Fibroblast of upper back skin (primary cell): Measurements from ENCODE around the gene CDH13.

ENCODE experiments used
- DNase-seq: peaks from one replicate; pipeline ENCODE4 v3.0.0-alpha.2; 2013

Gene CDH13

DNA sequence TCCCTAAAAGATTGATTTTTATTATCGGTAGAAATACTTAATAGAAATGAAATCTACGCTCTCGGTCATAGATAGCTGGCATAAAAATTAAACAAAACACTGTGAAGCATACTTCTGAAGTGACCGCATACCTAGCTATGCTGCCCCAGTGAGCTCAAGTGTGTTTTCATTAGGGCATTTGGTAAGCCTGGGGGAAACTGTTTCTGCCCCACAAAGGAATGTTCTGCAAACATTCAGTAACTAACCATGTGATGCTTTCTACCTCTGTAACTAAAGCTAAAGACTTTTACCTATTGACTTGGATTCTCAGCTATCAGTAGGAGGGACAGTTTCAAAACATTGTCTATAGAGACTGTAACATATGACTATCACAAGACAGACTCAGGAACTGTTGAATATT, 1087.5 kb downstream of the CDH13 start:
- DNase-seq: no peak

DNA sequence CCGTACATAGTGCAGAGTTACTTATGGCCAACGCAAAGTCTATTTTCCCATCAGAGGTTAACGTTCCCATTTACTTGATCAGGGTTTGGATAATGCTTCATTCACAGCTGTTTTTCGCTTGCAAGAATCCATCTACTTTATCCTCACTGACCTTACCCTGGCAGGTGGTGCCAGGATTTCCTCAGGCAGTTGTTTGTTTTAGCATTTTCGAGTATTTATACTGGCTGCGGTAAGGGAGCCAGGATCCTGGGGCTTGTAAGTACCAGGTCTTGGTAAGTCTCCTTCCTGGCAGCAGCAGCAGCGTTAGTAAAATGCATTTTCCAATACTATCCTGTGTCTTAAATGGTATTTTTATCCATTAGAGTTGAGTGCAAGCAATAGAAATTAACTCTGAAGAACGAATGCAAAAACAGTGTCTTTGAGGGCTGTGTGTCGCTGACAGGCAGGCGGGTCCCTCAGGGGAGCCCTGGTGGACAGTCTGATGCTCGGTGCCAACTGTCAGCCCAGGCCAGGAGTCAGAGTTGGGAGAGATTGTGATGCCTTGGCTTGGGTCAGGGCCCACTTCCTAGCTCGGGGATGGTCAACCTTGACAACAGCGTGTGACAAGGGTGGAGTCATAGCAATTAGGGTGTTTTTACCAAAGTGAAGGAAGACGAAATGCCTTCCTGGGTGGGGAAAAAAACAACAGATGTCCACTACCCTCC, 1088.6 kb downstream of the CDH13 start:
- no peak for DNase-seq

DNA sequence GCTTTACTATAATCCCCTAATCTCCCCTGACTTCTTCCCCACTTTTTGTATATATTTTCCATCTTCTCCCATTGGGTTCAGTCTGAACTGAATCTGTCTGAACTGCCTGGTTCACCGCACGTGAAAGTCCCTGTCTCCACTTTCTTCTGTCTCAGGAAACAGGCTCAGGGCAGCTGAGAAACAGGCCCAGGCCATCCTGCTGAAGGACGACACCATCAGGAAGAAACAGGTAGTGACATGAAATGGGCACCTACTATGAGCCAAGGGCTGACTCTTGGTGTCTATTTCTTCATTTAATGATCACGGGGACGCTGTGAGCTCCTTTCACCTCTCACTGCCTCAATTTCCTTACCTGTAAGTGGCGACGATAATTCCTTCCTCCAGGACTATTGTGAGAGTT, 1090.5 kb downstream of the CDH13 start:
- DNase-seq: no peak

DNA sequence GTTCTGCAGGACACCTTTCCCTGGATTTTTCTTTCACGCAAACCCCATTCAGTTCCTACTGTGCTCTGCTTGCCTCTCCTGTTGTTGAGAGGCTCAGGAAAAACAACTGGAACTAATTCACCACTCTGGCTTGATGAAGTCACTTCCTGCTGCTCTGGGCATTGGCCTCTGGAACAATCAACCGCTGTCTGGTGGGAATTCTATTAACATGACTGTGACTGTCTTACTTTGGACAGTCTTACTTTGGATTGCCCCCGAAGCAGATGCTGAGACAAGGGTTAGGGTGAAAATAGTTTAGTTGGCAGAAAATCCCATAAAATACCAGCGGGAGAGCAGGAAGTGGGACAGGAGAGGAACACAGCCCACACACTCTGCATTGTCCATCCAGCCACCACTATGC, 1091.0 kb downstream of the CDH13 start:
- DNase-seq: peak; percentile 81

DNA sequence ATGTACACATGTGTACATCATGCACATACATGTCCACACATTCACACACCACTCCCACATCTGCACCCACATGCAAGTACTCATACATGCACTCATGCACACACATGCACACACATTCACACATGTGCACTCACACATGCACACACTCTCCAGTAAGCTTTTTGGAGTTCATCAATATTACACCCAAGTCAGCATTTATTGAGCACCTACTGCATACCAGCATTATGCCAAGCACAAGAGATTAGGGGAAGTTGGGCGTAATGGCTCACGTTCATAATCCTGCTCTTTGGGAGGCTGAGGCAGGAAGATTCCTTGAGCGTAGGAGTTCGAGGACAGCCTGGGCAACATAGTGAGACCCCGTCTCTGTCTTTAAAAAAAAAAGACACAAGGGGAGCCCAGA, 1093.4 kb downstream of the CDH13 start:
- no peak for DNase-seq

DNA sequence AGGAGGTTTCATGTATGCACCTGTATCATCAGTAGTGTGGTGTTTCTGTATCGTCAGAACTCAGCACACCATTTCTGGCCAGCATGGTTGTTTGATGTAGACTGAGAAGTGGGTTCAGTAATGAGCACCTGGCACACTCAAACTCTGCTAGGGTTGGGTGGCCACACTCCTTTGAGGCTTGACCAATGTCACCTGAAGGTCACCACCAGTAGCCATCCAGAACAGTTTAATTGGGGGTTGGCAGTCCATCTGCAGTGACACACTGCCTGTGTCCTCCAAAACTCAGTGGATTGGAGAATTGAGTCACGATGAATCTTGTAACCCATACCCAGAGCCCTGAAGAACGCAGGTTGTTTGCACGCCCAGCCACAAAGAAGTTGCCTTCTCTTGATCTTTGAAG, 1094.2 kb downstream of the CDH13 start:
- no peak for DNase-seq

DNA sequence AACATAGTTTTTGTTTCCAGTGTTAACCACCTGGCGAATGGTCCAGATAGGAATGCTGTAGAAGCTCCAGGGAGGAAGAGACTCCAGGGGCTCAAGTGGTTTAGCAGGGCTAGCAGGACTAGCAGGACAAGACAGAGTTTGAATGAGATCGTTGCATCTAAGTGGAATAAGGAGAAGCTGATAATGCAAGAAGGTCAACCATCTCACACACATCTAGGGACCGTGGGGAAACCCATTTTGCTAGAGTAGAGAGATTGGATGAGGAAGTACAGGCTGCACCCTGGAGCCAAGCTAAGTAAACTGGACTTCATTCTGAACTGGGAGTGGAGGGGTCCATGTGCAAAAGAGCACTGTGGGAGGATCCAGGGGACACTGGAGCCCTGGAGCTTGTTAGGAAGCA, 1094.9 kb downstream of the CDH13 start:
- no peak for DNase-seq

DNA sequence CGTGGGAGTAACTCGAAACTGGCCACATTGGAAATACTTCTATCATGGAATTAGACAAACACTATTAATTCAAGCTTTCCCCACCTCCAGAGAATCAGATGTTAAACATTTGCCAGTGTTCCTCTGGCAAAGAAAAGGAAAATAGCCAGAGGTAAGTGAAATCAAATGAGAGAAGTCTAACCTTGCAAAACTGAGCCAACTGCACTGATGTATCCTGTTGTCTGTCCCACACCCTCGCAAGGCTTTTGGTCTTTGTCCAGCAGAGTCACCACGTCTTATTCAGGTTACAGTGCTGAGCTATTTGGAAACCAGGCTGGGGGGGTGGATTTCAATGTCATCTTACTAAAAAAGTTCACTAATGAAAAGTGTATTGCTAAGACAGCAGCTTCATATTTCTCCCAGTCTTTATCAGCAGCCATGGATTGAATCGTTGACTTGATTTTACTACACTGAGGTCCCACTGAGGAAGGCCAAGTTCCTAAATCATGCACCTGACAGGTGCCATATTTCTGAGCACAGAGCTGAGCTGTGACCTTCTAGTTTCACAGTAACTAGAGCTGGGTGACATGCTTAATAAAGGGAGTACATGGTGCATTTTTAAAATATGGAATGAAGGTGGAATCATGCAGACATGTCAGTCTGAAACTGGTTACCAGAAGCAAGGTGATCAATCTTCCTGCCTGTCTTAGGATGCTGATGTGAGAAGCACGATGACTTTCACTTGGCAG, 1095.9 kb downstream of the CDH13 start:
- DNase-seq: peak; percentile 31

DNA sequence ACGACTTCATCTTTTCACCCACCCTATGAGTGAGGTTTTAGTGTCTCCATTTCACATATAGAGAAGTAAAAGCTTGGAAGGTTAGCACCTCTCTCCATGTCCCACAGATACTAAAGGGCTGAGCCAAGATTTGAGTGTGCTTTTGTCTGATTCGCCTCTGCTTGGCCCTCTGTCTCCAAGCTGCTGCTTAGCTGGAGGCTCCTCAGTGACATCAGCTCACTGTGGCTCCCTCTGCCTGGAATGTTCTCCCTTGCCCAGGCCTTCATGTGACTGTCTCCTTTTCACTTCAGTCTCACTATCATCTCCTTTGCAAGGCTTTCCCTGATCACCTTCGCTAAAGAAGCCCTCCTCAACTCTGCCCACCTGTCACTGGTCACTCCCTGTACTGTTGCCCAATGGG, 1096.5 kb downstream of the CDH13 start:
- no peak for DNase-seq

DNA sequence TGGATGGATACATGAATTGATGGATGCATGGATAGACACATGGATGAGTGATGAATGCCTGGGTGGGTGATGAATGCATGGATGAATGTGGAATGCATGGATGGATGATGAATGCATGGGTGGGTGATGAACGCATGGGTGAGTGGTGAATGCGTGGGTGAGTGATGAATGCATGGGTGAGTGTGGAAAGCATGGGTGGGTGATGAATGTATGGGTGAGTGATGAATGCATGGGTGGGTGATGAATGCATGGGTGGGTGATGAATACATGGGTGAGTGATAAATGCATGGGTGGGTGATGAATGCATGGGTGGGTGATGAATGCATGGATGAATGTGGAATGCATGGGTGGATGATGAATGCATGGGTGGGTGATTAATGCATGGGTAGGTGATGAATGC, 1097.1 kb downstream of the CDH13 start:
- DNase-seq: peak; percentile 36

DNA sequence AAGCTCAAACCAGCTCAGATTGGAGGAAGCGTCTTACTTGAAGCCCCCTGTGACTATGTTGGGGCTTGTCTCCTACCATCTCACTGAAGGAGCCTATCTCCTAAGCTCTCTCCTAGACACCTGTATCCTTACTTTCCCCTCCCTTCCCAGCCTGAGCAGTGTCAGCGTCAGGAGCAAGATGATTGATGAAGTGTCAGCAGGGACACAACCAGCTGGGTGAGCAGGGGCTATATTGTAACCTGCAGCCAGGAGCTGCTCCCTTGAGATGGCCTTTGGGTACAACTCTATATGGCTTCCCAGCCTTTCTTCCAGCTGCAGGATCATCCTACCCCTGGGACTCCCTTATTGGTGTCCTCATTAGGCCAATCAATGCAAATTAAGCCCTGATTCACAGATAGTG, 1097.8 kb downstream of the CDH13 start:
- no peak for DNase-seq

DNA sequence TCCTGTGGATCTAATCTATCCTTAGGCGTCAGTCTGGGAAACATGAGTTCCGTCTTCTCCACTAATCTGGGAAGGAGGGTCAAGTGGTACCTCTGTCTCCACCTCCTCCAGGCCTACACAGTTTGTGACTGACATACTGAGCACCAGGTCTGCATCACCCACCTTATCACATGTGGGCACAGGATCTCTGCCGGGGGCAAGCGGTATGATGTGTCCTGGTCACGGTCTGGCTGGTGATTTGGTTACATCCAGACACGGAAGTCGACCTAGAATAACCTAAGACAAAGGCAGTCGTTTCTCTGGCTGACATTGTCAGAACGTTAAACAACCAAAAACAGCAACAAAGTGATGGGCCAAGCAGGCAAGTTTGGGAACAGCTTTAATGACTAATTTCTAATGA, 1098.5 kb downstream of the CDH13 start:
- no peak for DNase-seq

DNA sequence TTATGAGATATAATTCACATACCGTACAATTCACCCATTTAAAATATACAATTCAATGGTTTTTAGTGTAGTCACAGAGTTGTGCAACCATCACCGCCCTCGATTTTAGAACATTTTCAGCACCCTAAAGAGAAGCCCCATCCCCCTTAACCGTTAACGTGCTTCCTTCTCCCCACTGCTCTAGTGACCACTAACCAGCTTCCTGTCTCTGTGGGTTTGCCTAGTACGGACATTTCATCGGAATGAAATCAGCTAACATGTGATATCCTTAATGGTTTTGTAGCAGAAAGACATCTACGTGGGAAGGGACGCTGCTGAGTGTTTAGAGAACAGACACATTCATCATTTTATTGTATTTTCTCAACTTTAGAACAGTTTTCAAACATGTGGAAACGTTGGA, 1100.2 kb downstream of the CDH13 start:
- peak; percentile 32 for DNase-seq

DNA sequence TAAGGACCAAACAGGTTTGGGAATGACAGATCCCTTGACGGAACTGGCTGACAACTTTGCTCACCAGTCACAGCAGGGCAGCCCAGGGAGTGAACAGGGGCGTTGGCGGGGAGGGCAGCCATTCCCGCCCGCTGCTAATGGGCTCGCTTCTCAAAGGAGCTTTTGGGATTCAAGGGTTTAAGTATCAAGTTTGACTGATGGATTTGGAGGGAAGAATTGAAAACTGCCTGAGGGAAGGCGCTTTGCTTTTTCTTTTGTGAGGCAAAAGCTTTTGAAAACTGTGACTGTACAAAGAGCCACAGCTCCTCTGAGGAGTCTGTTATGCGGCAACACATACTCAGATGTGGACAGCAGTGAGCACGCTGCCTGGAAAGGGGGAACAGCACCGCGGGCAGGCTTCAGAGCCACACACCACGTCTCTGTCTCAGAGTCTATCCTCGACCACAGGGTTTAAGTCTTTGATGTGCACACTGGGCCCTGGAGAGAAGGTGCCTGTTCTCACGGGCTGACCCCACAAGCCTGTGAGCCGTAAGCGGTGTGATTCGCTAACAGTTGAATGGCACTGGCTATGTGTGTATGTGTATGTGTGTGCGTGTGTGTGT, 1101.1 kb downstream of the CDH13 start:
- DNase-seq: no peak

DNA sequence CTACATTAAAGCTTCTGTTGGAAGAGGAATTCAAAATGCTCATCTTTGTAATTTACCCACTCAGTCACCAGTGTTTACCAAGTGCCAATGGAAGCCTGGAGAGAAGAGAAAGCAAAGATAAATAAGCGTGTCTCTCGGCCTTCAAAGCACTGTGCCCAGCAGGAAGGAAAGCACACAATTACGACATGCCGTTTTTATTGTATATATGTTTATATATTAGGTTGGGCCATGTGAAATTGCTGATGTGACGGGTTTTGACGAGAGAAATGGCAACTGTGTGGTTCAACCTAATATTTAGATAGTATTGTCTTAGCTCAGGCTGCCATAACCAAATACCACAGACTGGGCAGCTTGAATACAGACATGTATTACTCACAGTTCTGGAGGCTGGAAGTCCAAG, 1101.7 kb downstream of the CDH13 start:
- no peak for DNase-seq

DNA sequence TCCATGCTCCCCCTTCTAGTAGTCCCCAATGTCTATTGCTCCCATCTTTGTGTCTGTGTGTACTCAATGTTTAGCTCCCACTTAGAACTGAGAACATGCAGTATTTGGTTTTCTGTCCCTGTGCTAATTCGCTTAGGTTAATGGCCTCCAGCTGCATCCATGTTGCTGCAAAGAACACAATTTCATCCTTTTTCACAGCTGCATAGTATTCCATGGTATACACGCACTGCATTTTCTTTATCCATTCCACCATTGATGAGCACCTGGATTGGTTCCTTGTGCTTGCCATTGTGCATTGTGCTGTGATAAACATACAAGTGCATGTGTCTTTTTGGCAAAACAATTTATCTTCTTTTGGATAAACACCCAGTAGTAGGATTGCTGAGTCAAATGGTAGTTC, 1104.0 kb downstream of the CDH13 start:
- no peak for DNase-seq

DNA sequence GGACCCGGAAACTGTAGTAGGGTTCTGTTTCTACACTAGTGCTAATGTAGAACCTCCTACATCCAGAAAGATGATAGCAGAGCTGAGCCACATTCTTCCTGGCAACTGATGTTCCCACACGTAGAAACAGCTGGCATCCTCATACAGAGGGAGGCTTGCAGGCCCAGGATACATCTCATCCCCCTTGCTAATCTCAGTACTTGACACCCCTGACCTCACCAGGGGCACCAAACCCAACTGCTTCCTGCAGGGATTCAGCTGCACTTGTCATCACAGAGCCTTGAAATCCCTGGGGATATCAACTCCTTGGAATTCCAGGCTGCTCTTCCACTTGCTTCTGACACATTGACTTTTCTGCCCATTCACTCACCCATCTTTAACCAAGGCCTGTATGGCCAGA, 1105.8 kb downstream of the CDH13 start:
- DNase-seq: no peak

DNA sequence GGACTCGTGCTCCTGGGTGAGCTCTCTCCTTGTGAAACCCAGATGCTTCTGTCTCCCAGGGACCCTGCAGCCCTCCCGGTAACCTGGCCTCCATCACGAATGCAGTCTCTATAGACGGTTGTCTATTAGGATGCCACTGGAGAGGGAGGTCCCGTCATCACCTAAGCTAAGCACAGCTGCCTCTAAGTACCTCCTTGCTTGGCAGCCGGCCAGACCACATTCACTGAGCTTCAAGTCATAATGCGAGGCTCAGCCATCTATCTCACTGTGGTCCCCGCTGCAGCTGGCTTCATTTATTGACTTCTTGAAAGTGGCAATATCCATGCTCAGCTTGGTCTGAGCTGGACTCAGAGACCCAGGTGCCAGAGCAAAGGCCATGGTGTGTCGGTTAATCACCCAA, 1106.5 kb downstream of the CDH13 start:
- peak; percentile 18 for DNase-seq

DNA sequence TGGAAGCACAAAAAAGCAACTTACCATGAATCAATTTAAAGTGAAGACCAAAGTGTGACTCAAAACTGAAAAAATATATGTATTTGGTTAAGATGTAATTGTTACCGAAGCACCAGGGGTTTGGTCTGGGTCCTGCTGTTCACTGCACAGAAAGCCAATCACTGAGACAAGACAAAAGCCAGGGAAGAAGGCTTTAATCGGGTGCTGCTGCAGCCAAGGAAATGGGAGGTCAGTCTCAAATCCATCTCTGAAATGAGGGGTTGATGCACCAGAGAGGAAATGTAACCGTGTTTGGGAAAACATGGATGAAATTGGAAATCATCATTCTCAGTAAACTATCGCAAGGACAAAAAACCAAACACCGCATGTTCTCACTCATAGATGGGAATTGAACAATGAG, 1107.4 kb downstream of the CDH13 start:
- no peak for DNase-seq

DNA sequence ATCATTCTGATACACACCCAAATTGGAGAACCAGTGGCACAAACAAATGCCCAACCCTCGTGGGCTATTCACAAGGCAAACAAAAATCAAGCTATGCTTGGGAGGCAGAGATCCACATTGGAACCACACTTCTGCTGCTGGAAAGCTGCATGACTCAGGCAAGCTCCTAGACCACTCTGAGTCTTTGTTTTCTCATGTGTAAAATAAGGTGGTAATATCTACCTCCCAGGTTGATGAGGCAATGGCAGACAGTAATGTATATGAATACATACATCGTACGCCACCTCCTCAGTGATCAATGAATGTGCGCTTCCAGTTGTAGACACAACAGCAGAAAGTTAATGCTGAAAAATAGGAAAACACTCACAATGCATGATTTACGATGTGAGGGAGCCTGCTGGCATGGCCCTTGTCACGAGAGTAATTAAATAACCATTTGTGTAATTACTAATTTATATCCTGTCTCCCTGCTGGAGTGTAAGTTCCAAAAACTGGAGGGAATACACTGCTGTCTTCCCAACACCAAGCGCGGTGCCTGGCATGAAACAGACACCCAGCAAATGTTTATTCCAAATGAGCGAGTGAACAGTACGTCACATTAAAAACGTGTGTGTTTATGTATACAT, 1111.1 kb downstream of the CDH13 start:
- no peak for DNase-seq

DNA sequence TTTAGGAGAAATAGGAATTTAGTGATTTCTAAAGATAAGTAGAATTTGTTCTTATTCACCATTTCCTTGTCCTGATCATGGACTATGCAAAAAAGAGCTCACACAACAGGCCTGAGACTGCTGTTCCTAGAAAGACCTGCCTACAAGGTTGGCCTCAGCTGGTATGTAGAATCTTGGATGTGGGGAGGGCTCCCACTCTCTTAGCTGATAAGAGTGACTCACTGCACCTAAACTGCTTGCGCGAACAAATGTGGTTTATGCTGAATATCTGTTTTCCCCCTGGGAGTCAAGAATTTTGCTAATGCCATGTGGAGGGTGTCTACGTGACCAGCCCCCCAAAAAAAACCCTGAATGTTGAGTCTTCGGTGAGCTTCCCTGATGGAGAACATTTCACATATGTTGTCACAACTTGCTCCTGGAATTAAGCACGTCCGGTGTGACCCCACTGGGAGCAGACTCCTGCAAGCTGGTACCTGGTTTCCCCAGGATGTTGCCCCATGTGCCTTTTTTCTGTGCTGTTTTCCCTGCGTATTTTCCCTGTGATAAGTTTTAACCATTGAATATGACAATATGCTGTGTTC, 1112.2 kb downstream of the CDH13 start:
- DNase-seq: peak; percentile 27

DNA sequence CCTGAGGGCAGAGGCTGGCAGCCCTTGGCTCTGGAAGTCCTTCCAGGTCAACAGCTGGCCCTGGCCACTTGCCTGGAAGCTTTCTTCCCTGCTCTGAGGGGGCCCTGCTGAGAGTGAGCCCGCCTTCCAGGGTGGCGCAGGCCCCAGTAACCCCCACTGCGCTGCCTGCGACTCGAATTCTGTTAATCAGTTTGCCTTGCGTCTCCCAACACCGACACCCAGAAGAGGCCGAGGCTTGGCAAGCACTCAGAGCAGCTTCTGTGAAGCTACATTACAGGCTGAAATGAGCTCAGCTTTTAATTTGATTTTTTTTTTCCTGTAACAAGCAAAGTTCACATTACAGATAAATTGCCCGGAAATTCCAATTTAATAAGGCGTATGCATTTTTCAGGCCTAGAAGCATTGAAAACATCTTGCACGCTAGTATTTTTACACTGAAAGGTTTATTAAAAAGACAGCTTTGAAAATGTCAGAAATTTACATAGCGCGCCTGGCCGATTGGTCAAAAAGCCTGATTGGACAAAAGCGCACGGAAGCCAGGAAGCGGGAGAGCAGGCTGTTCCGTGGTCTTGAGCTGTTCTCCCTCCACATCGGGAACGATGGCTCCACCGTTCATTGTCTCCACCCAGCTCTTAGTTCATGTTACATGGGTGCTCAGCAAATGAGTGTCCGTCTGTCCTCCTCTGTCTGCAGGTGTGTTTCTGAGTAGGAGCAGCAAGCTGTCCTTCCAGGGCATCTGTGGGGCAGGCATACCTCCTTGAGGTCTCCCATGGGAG, 1115.5 kb downstream of the CDH13 start:
- no peak for DNase-seq

DNA sequence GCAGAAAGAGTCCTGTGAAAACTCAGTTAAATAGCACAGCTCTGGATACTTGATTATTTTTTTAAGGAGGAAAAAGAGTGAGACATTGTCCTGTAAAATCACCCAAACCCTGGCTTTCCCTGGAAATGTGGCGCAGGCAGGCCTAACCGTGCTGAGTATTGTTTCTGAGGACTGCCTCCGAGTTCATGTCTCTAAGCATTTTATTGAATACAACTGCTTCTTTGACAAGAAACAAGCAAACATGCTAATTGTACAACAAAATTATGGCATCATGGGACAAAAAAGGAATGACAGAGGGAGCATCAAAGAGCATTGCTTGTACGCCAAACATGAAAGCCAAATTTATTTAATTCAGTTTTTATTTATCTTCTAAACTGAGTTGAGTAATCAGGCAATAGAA, 1116.5 kb downstream of the CDH13 start:
- DNase-seq: no peak
